OCI-LY3 (cell line): ENCODE data around the gene BIRC7.

Experiments
- H2AFZ ChIP-seq: fragments of 200-600, 300-600 bp; shearing (Covaris generic); 2 replicates; pipeline ENCODE4 v1.6.0; 2014; ENCODE audit warnings: antibody characterized with exemption, low read depth, low read length
- H3K27ac ChIP-seq: fragments of 200-600, 300-600 bp; sonication (generic); 2 replicates; pipeline ENCODE4 v1.5.1; 2014; ENCODE audit warnings: mild to moderate bottlenecking, low read length, moderate library complexity, mixed read lengths
- H3K27me3 ChIP-seq: fragments of 200-600, 300-600 bp; sonication (generic); 2 replicates; pipeline ENCODE4 v1.6.1; 2014; ENCODE audit warnings: low read depth, low read length, mixed read lengths
- H3K36me3 ChIP-seq: fragments of 200-600, 300-600 bp; sonication (generic); replicated peaks from 2 replicates; pipeline ENCODE3; 2014; ENCODE audit warnings: low read depth, low read length, mixed read lengths
- H3K4me1 ChIP-seq: fragments of 300-600, 200-600 bp; sonication (generic); 2 replicates; pipeline ENCODE4 v1.6.1; 2014; ENCODE audit warnings: low read length, mixed read lengths
- H3K4me2 ChIP-seq: fragments of 200-600, 300-600 bp; sonication (generic); 2 replicates; pipeline ENCODE4 v1.6.1; 2014; ENCODE audit warnings: low read length, mixed read lengths
- H3K4me3 ChIP-seq: fragments of 300-600, 200-600 bp; sonication (generic); 2 replicates; pipeline ENCODE4 v1.5.1; 2014; ENCODE audit warnings: antibody characterized with exemption, mild to moderate bottlenecking, low read length, moderate library complexity
- H3K79me2 ChIP-seq: fragments of 300-600, 200-600 bp; shearing (Covaris generic); 2 replicates; pipeline ENCODE4 v1.6.1; 2014; ENCODE audit warnings: mild to moderate bottlenecking, low read length, mixed read lengths
- H3K9ac ChIP-seq: fragments of 300-600, 200-600 bp; shearing (Covaris generic); 2 replicates; pipeline ENCODE4 v1.6.0; 2014; ENCODE audit warnings: mild to moderate bottlenecking, low read length, moderate library complexity
- H3K9me3 ChIP-seq: fragments of 200-600, 300-600 bp; shearing (Covaris generic); 2 replicates; pipeline ENCODE4 v1.6.1; 2014; ENCODE audit warnings: low read length, mixed read lengths; ENCODE audit not compliant: insufficient read depth
- H4K20me1 ChIP-seq: fragments of 200-600, 300-600 bp; sonication (generic); 2 replicates; pipeline ENCODE4 v1.6.1; 2016; ENCODE audit warnings: low read length, mixed read lengths; ENCODE audit not compliant: insufficient read depth
- EZH2phosphoT487 ChIP-seq: fragments of 200-600 bp; shearing (Covaris generic); IDR thresholded peaks from 2 replicates; pipeline ENCODE4 v1.6.1; 2018; ENCODE audit warnings: antibody characterized with exemption, mixed run types, low read depth
- TF ChIP-seq, protein P1 (sequence below): fragments of 200-600, 300-600 bp; sonication (generic); IDR thresholded peaks from 2 replicates; pipeline ENCODE4 v1.5.1; 2014; ENCODE audit warnings: antibody characterized with exemption, low read length, low read depth

The BIRC7 gene

DNA sequence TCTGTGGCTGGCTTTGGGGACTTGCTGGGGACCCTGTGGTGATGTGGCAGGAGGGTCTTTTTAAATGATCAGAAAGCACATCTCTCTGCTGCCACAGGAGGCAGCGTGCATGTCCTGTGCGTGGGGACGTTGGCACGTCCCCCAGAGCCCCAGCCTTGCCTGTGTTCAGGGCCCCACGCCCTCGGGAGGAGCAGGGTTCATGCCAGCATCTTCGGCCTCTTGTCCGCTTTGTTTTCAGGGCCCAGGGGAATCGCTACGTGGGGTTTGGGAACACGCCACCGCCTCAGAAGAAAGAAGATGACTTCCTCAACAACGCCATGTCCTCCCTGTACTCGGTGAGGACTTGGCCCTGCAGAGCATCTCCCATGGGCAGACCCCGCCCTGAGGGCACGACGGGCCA lies 43.0 kb downstream of the BIRC7 start:
- Histone ChIP-seq H3K79me2 (peaks cover 40% of the 10 kb centered on the region), H3K9me3 (no peaks in the 10 kb centered on the region), H3K36me3 (peaks cover 30% of the 10 kb centered on the region), H3K4me3 (no peak overlapping the region), H3K4me2 (no peak overlapping the region), H3K27ac (no peak overlapping the region), H3K27me3 (no peaks in the 10 kb centered on the region), H2AFZ (no peak overlapping the region), H4K20me1 (peaks cover 33% of the 10 kb centered on the region), H3K9ac (no peak overlapping the region), H3K4me1 (peaks cover 9% of the 10 kb centered on the region)
- no peak for TF ChIP-seq EZH2phosphoT487
- TF ChIP-seq, protein P1, sequence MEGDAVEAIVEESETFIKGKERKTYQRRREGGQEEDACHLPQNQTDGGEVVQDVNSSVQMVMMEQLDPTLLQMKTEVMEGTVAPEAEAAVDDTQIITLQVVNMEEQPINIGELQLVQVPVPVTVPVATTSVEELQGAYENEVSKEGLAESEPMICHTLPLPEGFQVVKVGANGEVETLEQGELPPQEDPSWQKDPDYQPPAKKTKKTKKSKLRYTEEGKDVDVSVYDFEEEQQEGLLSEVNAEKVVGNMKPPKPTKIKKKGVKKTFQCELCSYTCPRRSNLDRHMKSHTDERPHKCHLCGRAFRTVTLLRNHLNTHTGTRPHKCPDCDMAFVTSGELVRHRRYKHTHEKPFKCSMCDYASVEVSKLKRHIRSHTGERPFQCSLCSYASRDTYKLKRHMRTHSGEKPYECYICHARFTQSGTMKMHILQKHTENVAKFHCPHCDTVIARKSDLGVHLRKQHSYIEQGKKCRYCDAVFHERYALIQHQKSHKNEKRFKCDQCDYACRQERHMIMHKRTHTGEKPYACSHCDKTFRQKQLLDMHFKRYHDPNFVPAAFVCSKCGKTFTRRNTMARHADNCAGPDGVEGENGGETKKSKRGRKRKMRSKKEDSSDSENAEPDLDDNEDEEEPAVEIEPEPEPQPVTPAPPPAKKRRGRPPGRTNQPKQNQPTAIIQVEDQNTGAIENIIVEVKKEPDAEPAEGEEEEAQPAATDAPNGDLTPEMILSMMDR: no peak

DNA sequence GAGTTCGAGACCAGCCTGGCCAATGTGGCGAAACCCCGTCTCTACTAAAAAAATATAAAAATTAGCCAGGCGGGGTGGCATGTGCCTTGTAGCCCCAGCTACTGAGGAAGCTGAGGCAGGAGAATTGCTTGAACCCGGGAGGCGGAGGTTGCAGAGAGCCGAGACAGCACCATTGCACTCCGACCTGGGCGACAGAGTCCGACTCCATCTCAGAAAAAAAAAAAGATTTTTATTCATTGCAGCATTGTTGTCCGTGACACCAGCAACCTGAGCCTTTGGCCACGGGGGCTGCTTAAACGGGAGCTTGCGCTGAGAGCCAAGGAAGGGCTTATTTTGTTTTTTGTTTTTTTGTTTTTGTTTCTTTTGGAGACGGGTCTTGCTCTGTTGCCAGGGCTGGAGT lies 44.2 kb downstream of the BIRC7 start:
- no peaks in the 10 kb centered on the region for H3K9me3 ChIP-seq
- H3K9ac ChIP-seq: no peak overlapping the region
- TF ChIP-seq EZH2phosphoT487: no peak
- TF ChIP-seq, protein P1: no peak
- H3K4me2 ChIP-seq: no peak overlapping the region
- H3K27ac ChIP-seq: no peak overlapping the region
- peaks cover 22% of the 10 kb centered on the region for H4K20me1 ChIP-seq
- H3K4me1 ChIP-seq: no peaks in the 10 kb centered on the region
- H3K27me3 ChIP-seq: no peaks in the 10 kb centered on the region
- H2AFZ ChIP-seq: no peak overlapping the region
- H3K79me2 ChIP-seq: peaks cover 28% of the 10 kb centered on the region
- H3K36me3 ChIP-seq: peaks cover 30% of the 10 kb centered on the region
- H3K4me3 ChIP-seq: no peak overlapping the region

DNA sequence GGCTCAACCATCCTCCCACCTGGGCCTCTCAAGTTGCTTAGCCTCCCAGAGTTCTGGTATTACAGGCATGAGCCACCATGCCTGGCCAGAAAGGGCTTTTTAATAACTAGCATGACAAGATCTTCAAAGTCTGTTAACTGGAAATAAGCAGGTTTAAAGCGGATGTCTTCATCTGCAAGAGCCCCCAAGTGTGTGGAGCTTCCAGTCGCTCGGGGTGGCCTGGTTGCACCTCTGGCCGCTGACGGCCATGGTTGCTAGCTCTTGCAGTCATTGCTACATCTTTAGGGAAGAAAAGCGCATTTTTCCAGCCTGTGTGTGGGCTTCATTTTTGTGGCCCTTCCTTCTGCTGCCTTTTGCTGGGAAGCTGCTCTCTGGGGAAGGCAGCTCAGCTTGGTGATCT lies 44.7 kb downstream of the BIRC7 start:
- Histone ChIP-seq H4K20me1 (peaks cover 18% of the 10 kb centered on the region), H3K4me1 (no peaks in the 10 kb centered on the region), H3K9me3 (no peaks in the 10 kb centered on the region), H3K9ac (no peak overlapping the region), H3K27me3 (no peaks in the 10 kb centered on the region), H3K27ac (no peak overlapping the region), H3K79me2 (peaks cover 23% of the 10 kb centered on the region), H3K4me3 (no peak overlapping the region), H3K4me2 (no peak overlapping the region), H2AFZ (no peak overlapping the region), H3K36me3 (peaks cover 30% of the 10 kb centered on the region)
- TF ChIP-seq, protein P1: no peak
- TF ChIP-seq EZH2phosphoT487: no peak

DNA sequence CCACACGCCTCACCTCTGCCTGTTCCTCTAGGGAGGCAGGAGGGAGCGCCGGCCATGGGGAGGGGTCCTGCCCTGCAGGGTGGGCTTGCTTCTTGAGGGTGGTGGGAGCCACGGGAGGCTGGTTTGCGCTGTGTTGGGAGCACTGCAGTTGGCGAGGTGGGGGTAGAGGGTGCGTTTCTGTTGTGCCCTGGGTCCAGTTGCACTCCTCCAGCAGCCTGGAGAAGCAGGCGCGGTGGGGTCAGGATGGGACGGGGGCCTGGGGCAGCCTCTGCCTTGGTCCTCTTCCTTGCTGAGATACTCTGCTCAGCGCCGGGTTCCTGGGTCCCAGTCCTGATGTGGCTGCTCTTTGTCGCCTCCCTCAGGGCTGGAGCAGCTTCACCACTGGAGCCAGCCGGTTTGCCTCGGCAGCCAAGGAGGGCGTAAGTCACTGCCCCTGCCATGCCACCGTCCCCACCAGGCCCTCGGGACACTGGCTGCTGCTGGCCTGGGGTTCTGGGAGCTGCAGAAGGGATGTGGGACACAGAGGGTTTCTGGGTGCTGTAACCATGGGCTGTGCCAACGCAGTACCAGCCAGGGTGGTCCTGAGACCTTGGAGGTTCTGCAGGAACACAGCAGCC lies 45.3 kb downstream of the BIRC7 start:
- no peaks in the 10 kb centered on the region for H3K9me3 ChIP-seq
- no peak overlapping the region for H3K27ac ChIP-seq
- H4K20me1 ChIP-seq: peaks cover 12% of the 10 kb centered on the region; the same call in 1 of the 2 replicates
- peaks cover 17% of the 10 kb centered on the region for H3K79me2 ChIP-seq
- H2AFZ ChIP-seq: no peak overlapping the region
- no peak overlapping the region for H3K4me3 ChIP-seq
- H3K4me1 ChIP-seq: no peaks in the 10 kb centered on the region
- H3K4me2 ChIP-seq: no peak overlapping the region
- no peaks in the 10 kb centered on the region for H3K27me3 ChIP-seq
- no peak for TF ChIP-seq EZH2phosphoT487
- TF ChIP-seq, protein P1: peak; percentile 34
- H3K9ac ChIP-seq: no peak overlapping the region
- H3K36me3 ChIP-seq: peaks cover 26% of the 10 kb centered on the region
